Suppressor macrophage treated with lipopolysaccharide for 4 hours (primary cell): Measurements from ENCODE around the gene ELK1.
"Not testable (repeated sequence)": the region's sequence is repeated elsewhere in the genome, so short reads cannot be mapped to it uniquely, and the experiment has no call there.

Source experiments
- DNase-seq: peaks from one replicate; pipeline ENCODE4 v3.0.0-alpha.2; 2020

The ELK1 gene

GRCh38 chrX:47610511-47610910 is 39.9 kb downstream of the ELK1 start:
- DNase-seq = no peak

GRCh38 chrX:47608130-47608810 is 42.1 kb downstream of the ELK1 start:
- DNase-seq = no peak

- DNase-seq = no peak
Measured at GRCh38 chrX:47607091-47607490, 43.3 kb downstream of the ELK1 start.

- DNase-seq = peak; percentile 63
Measured at GRCh38 chrX:47605024-47605423, 45.3 kb downstream of the ELK1 start.

GRCh38 chrX:47603125-47603524 is 47.2 kb downstream of the ELK1 start:
- not testable (repeated sequence) for DNase-seq

- DNase-seq = no peak
Measured at GRCh38 chrX:47597222-47597621, 53.1 kb downstream of the ELK1 start.

GRCh38 chrX:47596256-47596655 is 54.1 kb downstream of the ELK1 start:
- DNase-seq = no peak

- no peak for DNase-seq
Measured at GRCh38 chrX:47595716-47596251, 54.6 kb downstream of the ELK1 start.

GRCh38 chrX:47593522-47593921 is 56.8 kb downstream of the ELK1 start:
- peak; percentile 58 for DNase-seq

GRCh38 chrX:47590984-47591383 is 59.4 kb downstream of the ELK1 start:
- no peak for DNase-seq

- no peak for DNase-seq
Measured at GRCh38 chrX:47587906-47588735, 62.2 kb downstream of the ELK1 start.

- DNase-seq = peak; percentile 58
Measured at GRCh38 chrX:47587091-47587891, 63.1 kb downstream of the ELK1 start.

- no peak for DNase-seq
Measured at GRCh38 chrX:47586043-47586787, 64.1 kb downstream of the ELK1 start.
